PC-9 (cell line): ENCODE data around the gene SIGLEC9. TPM values are rescaled to one million over a fixed set of nuclear protein-coding genes. Genes with fewer than 3 reads are reported as not detected.

Source experiments
- BruUV-seq: library from RNA; stranded (reverse); fragments of 400-500 nt; replicated peaks from 2 replicates; lab custom pipeline; 2021; lab: Mats Ljungman, UMichigan
- CTCF ChIA-PET: fragments of 300-600 bp; sonication (Branson Sonifier 250); formaldehyde crosslinking; loops from one replicate; lab custom pipeline; 2022; ENCODE audit warnings: antibody characterized with exemption; lab: Charles Lee
- POLR2A ChIA-PET: fragments of 300-600 bp; sonication (Branson Sonifier 250); formaldehyde crosslinking; loops from one replicate; lab custom pipeline; 2022; ENCODE audit warnings: antibody characterized with exemption; ENCODE audit not compliant: unreplicated experiment; lab: Charles Lee
- DNase-seq, 2 experiments: peaks; one replicate each; pipeline versions ENCODE4 v3.0.0 to v3.0.0-alpha.2; 2015 to 2022; ENCODE audit warnings: mixed read lengths in 1 of 2
- H2AFZ ChIP-seq: fragments of 200-600 bp; sonication (generic); 2 replicates; pipeline ENCODE4 v1.8.1; 2017; ENCODE audit warnings: antibody characterized with exemption
- H3F3A ChIP-seq: fragments of 200-600 bp; sonication (generic); 2 replicates; pipeline ENCODE4 v1.8.1; 2017; ENCODE audit warnings: antibody characterized with exemption, mild to moderate bottlenecking, low read depth; ENCODE audit not compliant: insufficient read depth
- H3K27ac ChIP-seq: fragments of 200-600 bp; sonication (generic); 2 replicates; pipeline ENCODE4 v1.6.1; 2016; ENCODE audit warnings: mixed run types
- H3K27me3 ChIP-seq: fragments of 200-600 bp; sonication (generic); 2 replicates; pipeline ENCODE4 v1.6.1; 2016; ENCODE audit warnings: low read depth, mixed run types; ENCODE audit not compliant: insufficient read depth
- H3K36me3 ChIP-seq: fragments of 200-600 bp; sonication (generic); 2 replicates; pipeline ENCODE4 v1.6.1; 2016; ENCODE audit warnings: low read depth, mixed run types
- H3K4me1 ChIP-seq: fragments of 200-600 bp; sonication (generic); replicated peaks from 2 replicates; pipeline ENCODE4 v1.6.1; 2016; ENCODE audit warnings: mixed run types; ENCODE audit not compliant: insufficient read depth
- H3K4me2 ChIP-seq: fragments of 200-600 bp; sonication (generic); 2 replicates; pipeline ENCODE4 v1.6.1; 2017; ENCODE audit warnings: mixed run types
- H3K4me3 ChIP-seq: fragments of 200-600 bp; sonication (generic); 2 replicates; pipeline ENCODE4 v1.6.1; 2016; ENCODE audit warnings: mixed run types
- H3K79me2 ChIP-seq: fragments of 200-600 bp; sonication (generic); 2 replicates; pipeline ENCODE4 v1.6.1; 2017; ENCODE audit warnings: low read depth, mixed run types
- H3K9me2 ChIP-seq: fragments of 200-600 bp; sonication (generic); 2 replicates; pipeline ENCODE4 v1.8.1; 2017; ENCODE audit warnings: mild to moderate bottlenecking; ENCODE audit not compliant: insufficient read depth
- H3K9me3 ChIP-seq: fragments of 200-600 bp; sonication (generic); 2 replicates; pipeline ENCODE4 v1.8.1; 2016; ENCODE audit warnings: low read depth; ENCODE audit not compliant: insufficient read depth
- H4K20me1 ChIP-seq: fragments of 200-600 bp; sonication (generic); 2 replicates; pipeline ENCODE4 v1.8.1; 2017; ENCODE audit not compliant: insufficient read depth
- CTCF ChIP-seq: fragments of 200-600 bp; sonication (generic); conservative IDR thresholded peaks from 2 replicates; pipeline ENCODE4 v1.6.1; 2017; ENCODE audit warnings: mixed run types, antibody characterized with exemption, mild to moderate bottlenecking, moderate library complexity
- EZH2 ChIP-seq: fragments of 200-600 bp; sonication (generic); IDR thresholded peaks from 2 replicates; pipeline ENCODE4 v1.8.0; 2017; ENCODE audit warnings: antibody characterized with exemption, low read depth
- intact Hi-C: fragments of 100-400 bp; cut with micrococcal nuclease; formaldehyde crosslinking; loops from one replicate; pipeline ENCODE4 v1.10.0; 2022; ENCODE audit not compliant: unreplicated experiment
- total RNA-seq: library from RNA; stranded (reverse); gene quantifications from 2 replicates; pipeline ENCODE4 v1.2.3, GENCODE V29; 2021

SIGLEC9 gene
- total RNA-seq, 1 experiment from 2014 or later, result not detected

- Histone ChIP-seq H2AFZ (no peak overlapping the region), H3K4me1 (no peaks in the 10 kb centered on the region), H3K9me2 (no peaks in the 10 kb centered on the region), H3K4me3 (no peak overlapping the region), H3K79me2 (no peaks in the 10 kb centered on the region), H3K9me3 (peaks cover 8% of the 10 kb centered on the region; the same call in 1 of the 2 replicates), H3K27me3 (peaks cover 93% of the 10 kb centered on the region), H3K27ac (no peak overlapping the region), H3K4me2 (no peak overlapping the region), H3K36me3 (no peaks in the 10 kb centered on the region), H3F3A (no peaks in the 10 kb centered on the region), H4K20me1 (no peaks in the 10 kb centered on the region)
- TF ChIP-seq EZH2 (no peak), CTCF (no peak)
- CTCF ChIA-PET, result no interaction called here
- intact Hi-C loops, result no loop called here
- POLR2A ChIA-PET, result no interaction called here
- DNase-seq, result no peak
- no TSS peak for BruUV-seq
Measured at GRCh38 chr19:51136851-51137551, 12.3 kb downstream of the SIGLEC9 start.

- Histone ChIP-seq H3K27me3 (peaks cover 95% of the 10 kb centered on the region), H3K9me2 (no peaks in the 10 kb centered on the region), H3K36me3 (no peaks in the 10 kb centered on the region), H3K4me3 (no peak overlapping the region), H2AFZ (no peak overlapping the region), H3F3A (no peaks in the 10 kb centered on the region), H3K4me1 (no peaks in the 10 kb centered on the region), H3K9me3 (peaks cover 8% of the 10 kb centered on the region; the same call in 1 of the 2 replicates), H3K4me2 (no peak overlapping the region), H3K27ac (no peak overlapping the region), H3K79me2 (no peaks in the 10 kb centered on the region), H4K20me1 (no peaks in the 10 kb centered on the region)
- TF ChIP-seq CTCF, result no peak
- TF ChIP-seq EZH2, result no peak
- intact Hi-C loops, result no loop called here
- no TSS peak for BruUV-seq
- CTCF ChIA-PET, result no interaction called here
- DNase-seq, result no peak
- POLR2A ChIA-PET, result no interaction called here
Measured at GRCh38 chr19:51137792-51138425, 13.2 kb downstream of the SIGLEC9 start.

GRCh38 chr19:51138549-51138979, 13.9 kb downstream of the SIGLEC9 start:
- CTCF ChIA-PET, result no interaction called here
- H2AFZ ChIP-seq, result no peak overlapping the region
- intact Hi-C loops, result no loop called here

More at GRCh38 chr19:51138549-51138979, 13.9 kb downstream of the SIGLEC9 start:
- Histone ChIP-seq H3K9me2 (no peaks in the 10 kb centered on the region), H3F3A (no peaks in the 10 kb centered on the region), H3K4me1 (no peaks in the 10 kb centered on the region), H3K27me3 (peaks cover 95% of the 10 kb centered on the region), H3K9me3 (peaks cover 8% of the 10 kb centered on the region; the same call in 1 of the 2 replicates), H3K27ac (no peak overlapping the region), H3K79me2 (no peaks in the 10 kb centered on the region), H3K4me2 (no peak overlapping the region), H4K20me1 (no peaks in the 10 kb centered on the region), H3K4me3 (no peak overlapping the region), H3K36me3 (no peaks in the 10 kb centered on the region)
- POLR2A ChIA-PET, result no interaction called here
- TF ChIP-seq EZH2 (no peak), CTCF (no peak)
- BruUV-seq, result no TSS peak
- no peak for DNase-seq
